Activated naive CD8-positive, alpha-beta T cell (primary cell): ENCODE data around the gene STXBP5.
"Not testable (repeated sequence)": the region's sequence is repeated elsewhere in the genome, so short reads cannot be mapped to it uniquely, and the experiment has no call there.

Experiments
- H3K27ac Mint-ChIP-seq: one replicate; pipeline ENCODE4 v1.8.0; 2021; ENCODE audit warnings: mixed read lengths
- H3K27me3 Mint-ChIP-seq: one replicate; pipeline ENCODE4 v1.8.0; 2021; ENCODE audit warnings: mixed read lengths
- H3K36me3 Mint-ChIP-seq: one replicate; pipeline ENCODE4 v1.8.0; 2021; ENCODE audit warnings: mixed read lengths
- H3K4me1 Mint-ChIP-seq: one replicate; pipeline ENCODE4 v1.8.0; 2021; ENCODE audit warnings: low read depth, mixed read lengths
- H3K4me3 Mint-ChIP-seq: one replicate; pipeline ENCODE4 v1.8.0; 2021; ENCODE audit warnings: mild to moderate bottlenecking, mixed read lengths
- H3K9me3 Mint-ChIP-seq: one replicate; pipeline ENCODE4 v1.8.0; 2021; ENCODE audit warnings: low read depth, mixed read lengths

Gene STXBP5

GRCh38 chr6:147371325-147371724 lies 167.1 kb downstream of the STXBP5 start:
- Mint-ChIP-seq H3K9me3 (no peaks in the 10 kb centered on the region), H3K4me1 (no peaks in the 10 kb centered on the region), H3K36me3 (peaks cover 20% of the 10 kb centered on the region), H3K27ac (no peak overlapping the region), H3K27me3 (no peaks in the 10 kb centered on the region), H3K4me3 (no peak overlapping the region)

- H3K27me3 Mint-ChIP-seq: no peaks in the 10 kb centered on the region
- H3K27ac Mint-ChIP-seq: no peak overlapping the region
- H3K36me3 Mint-ChIP-seq: peaks cover 16% of the 10 kb centered on the region
- H3K4me1 Mint-ChIP-seq: no peaks in the 10 kb centered on the region
- H3K4me3 Mint-ChIP-seq: no peak overlapping the region
- H3K9me3 Mint-ChIP-seq: no peaks in the 10 kb centered on the region
Observed at GRCh38 chr6:147372806-147373205, 168.6 kb downstream of the STXBP5 start.

GRCh38 chr6:147378819-147379218 lies 174.6 kb downstream of the STXBP5 start:
- H3K36me3 Mint-ChIP-seq: peaks cover 26% of the 10 kb centered on the region
- H3K9me3 Mint-ChIP-seq: no peaks in the 10 kb centered on the region
- no peak overlapping the region for H3K27ac Mint-ChIP-seq
- H3K27me3 Mint-ChIP-seq: no peaks in the 10 kb centered on the region
- no peaks in the 10 kb centered on the region for H3K4me1 Mint-ChIP-seq
- H3K4me3 Mint-ChIP-seq: no peak overlapping the region

GRCh38 chr6:147380841-147381240 lies 176.6 kb downstream of the STXBP5 start:
- H3K36me3 Mint-ChIP-seq: peaks cover 25% of the 10 kb centered on the region
- H3K9me3 Mint-ChIP-seq, H3K4me1 Mint-ChIP-seq, H3K27ac Mint-ChIP-seq, H3K4me3 Mint-ChIP-seq, H3K27me3 Mint-ChIP-seq: not testable (repeated sequence)

- Mint-ChIP-seq H3K4me3 (no peak overlapping the region), H3K27ac (no peak overlapping the region), H3K36me3 (peaks cover 22% of the 10 kb centered on the region), H3K27me3 (no peaks in the 10 kb centered on the region), H3K4me1 (peaks cover 5% of the 10 kb centered on the region), H3K9me3 (no peaks in the 10 kb centered on the region)
Observed at GRCh38 chr6:147381712-147382111, 177.5 kb downstream of the STXBP5 start.

GRCh38 chr6:147382945-147383554 lies 178.8 kb downstream of the STXBP5 start:
- Mint-ChIP-seq H3K9me3 (no peaks in the 10 kb centered on the region), H3K4me1 (peaks cover 5% of the 10 kb centered on the region), H3K4me3 (no peak overlapping the region), H3K27me3 (no peaks in the 10 kb centered on the region), H3K36me3 (peaks cover 19% of the 10 kb centered on the region), H3K27ac (peak overlapping the region; percentile 6)

- Mint-ChIP-seq H3K4me3 (no peak overlapping the region), H3K9me3 (no peaks in the 10 kb centered on the region), H3K27me3 (no peaks in the 10 kb centered on the region), H3K27ac (no peak overlapping the region), H3K36me3 (peaks cover 15% of the 10 kb centered on the region), H3K4me1 (peaks cover 5% of the 10 kb centered on the region)
Observed at GRCh38 chr6:147384029-147384428, 179.8 kb downstream of the STXBP5 start.

- Mint-ChIP-seq H3K36me3 (peaks cover 13% of the 10 kb centered on the region), H3K27me3 (no peaks in the 10 kb centered on the region), H3K9me3 (no peaks in the 10 kb centered on the region), H3K27ac (peak overlapping the region; percentile 16), H3K4me3 (no peak overlapping the region), H3K4me1 (peaks cover 5% of the 10 kb centered on the region)
Observed at GRCh38 chr6:147384737-147385710, 180.8 kb downstream of the STXBP5 start.

GRCh38 chr6:147389463-147389862 lies 185.2 kb downstream of the STXBP5 start:
- Mint-ChIP-seq H3K36me3 (no peaks in the 10 kb centered on the region), H3K4me3 (no peak overlapping the region), H3K27me3 (no peaks in the 10 kb centered on the region), H3K27ac (no peak overlapping the region), H3K9me3 (no peaks in the 10 kb centered on the region), H3K4me1 (peaks cover 4% of the 10 kb centered on the region)

- Mint-ChIP-seq H3K27me3 (no peaks in the 10 kb centered on the region), H3K4me1 (peaks cover 1% of the 10 kb centered on the region), H3K9me3 (no peaks in the 10 kb centered on the region), H3K27ac (no peak overlapping the region), H3K36me3 (no peaks in the 10 kb centered on the region), H3K4me3 (no peak overlapping the region)
Observed at GRCh38 chr6:147390909-147391536, 186.8 kb downstream of the STXBP5 start.

- no peaks in the 10 kb centered on the region for H3K36me3 Mint-ChIP-seq
- no peaks in the 10 kb centered on the region for H3K27me3 Mint-ChIP-seq
- no peak overlapping the region for H3K27ac Mint-ChIP-seq
- H3K4me1 Mint-ChIP-seq: peaks cover 1% of the 10 kb centered on the region
- no peak overlapping the region for H3K4me3 Mint-ChIP-seq
- H3K9me3 Mint-ChIP-seq: no peaks in the 10 kb centered on the region
Observed at GRCh38 chr6:147392917-147393625, 188.9 kb downstream of the STXBP5 start.

GRCh38 chr6:147395158-147395557 lies 190.9 kb downstream of the STXBP5 start:
- Mint-ChIP-seq H3K27me3 (no peaks in the 10 kb centered on the region), H3K27ac (no peak overlapping the region), H3K36me3 (no peaks in the 10 kb centered on the region), H3K9me3 (peaks cover 3% of the 10 kb centered on the region), H3K4me1 (peaks cover 1% of the 10 kb centered on the region), H3K4me3 (no peak overlapping the region)

GRCh38 chr6:147397306-147397705 lies 193.1 kb downstream of the STXBP5 start:
- Mint-ChIP-seq H3K9me3 (peaks cover 12% of the 10 kb centered on the region), H3K36me3 (peaks cover 4% of the 10 kb centered on the region), H3K27me3 (no peaks in the 10 kb centered on the region), H3K4me3 (no peak overlapping the region), H3K4me1 (peaks cover 1% of the 10 kb centered on the region), H3K27ac (no peak overlapping the region)

GRCh38 chr6:147400968-147401367 lies 196.8 kb downstream of the STXBP5 start:
- H3K36me3 Mint-ChIP-seq: peaks cover 7% of the 10 kb centered on the region

GRCh38 chr6:147401779-147402178 lies 197.6 kb downstream of the STXBP5 start:
- Mint-ChIP-seq H3K4me3 (no peak overlapping the region), H3K36me3 (peaks cover 7% of the 10 kb centered on the region), H3K27ac (no peak overlapping the region), H3K4me1 (no peaks in the 10 kb centered on the region), H3K9me3 (peaks cover 24% of the 10 kb centered on the region), H3K27me3 (no peaks in the 10 kb centered on the region)

More at GRCh38 chr6:147400968-147401367, 196.8 kb downstream of the STXBP5 start:
- Mint-ChIP-seq H3K27me3 (no peaks in the 10 kb centered on the region), H3K4me3 (no peak overlapping the region), H3K4me1 (no peaks in the 10 kb centered on the region), H3K9me3 (peaks cover 24% of the 10 kb centered on the region), H3K27ac (no peak overlapping the region)
